Prostate gland (tissue), 2 donors: ENCODE results near the gene FAM120B. TPM values are rescaled to one million over a fixed set of nuclear protein-coding genes. Genes with fewer than 3 reads are reported as not detected.

Experiments used
- DNase-seq: peaks from one replicate; pipeline ENCODE4 v3.0.0-alpha.2; 2019; ENCODE audit warnings: low spot score
- H3K27ac ChIP-seq, 2 donors: fragments of 200-600 bp; sonication (generic); 2 replicates each; pipeline ENCODE4 v1.5.1; 2017 to 2019
- H3K27me3 ChIP-seq: fragments of 200-600 bp; sonication (generic); replicated peaks from 2 replicates; pipeline ENCODE4 v1.5.1; 2019; ENCODE audit not compliant: insufficient read depth
- H3K36me3 ChIP-seq, 2 donors: fragments of 200-600 bp; sonication (generic); 1 replicate in 1 of 2; 2 replicates in 1 of 2; pipeline versions ENCODE4 v1.5.1 to v1.8.1; 2017 to 2019
- H3K4me1 ChIP-seq: fragments of 200-600 bp; sonication (generic); replicated peaks from 2 replicates; pipeline ENCODE4 v1.5.1; 2019
- H3K4me3 ChIP-seq, 2 donors: fragments of 200-600 bp; sonication (generic); 2 replicates each; pipeline ENCODE4 v1.5.1; 2017 to 2019
- H3K9me3 ChIP-seq: fragments of 200-600 bp; sonication (generic); 2 replicates; pipeline ENCODE4 v1.5.1; 2017
- CTCF ChIP-seq, 4 experiments: fragments of 200-600 bp in 2 of 4; fragments of 450-650 bp in 2 of 4; sonication (generic) in 2 of 4; IDR thresholded peaks; 1 replicate in 3 of 4; 2 replicates in 1 of 4; pipeline ENCODE4 v1.5.1; 2016 to 2019; ENCODE audit warnings: antibody characterized with exemption in 4 of 4, mild to moderate bottlenecking in 2 of 4, moderate library complexity in 2 of 4
- POLR2A ChIP-seq: fragments of 450-650 bp; IDR thresholded peaks from one replicate; pipeline ENCODE4 v1.6.1; 2016; ENCODE audit warnings: antibody characterized with exemption, mild to moderate bottlenecking
- POLR2AphosphoS5 ChIP-seq: sonication (generic); formaldehyde crosslinking; IDR thresholded peaks from one replicate; pipeline ENCODE4 v1.6.1; 2017; ENCODE audit warnings: antibody characterized with exemption
- WGBS: methylation state at CpG from one replicate; pipeline ENCODE4 v1.1.5; 2018; 5-methylcytosine and 5-hydroxymethylcytosine counted together
- intact Hi-C: fragments of 100-400 bp; cut with DNase I; formaldehyde crosslinking; loops from one replicate; pipeline ENCODE4 v1.14.2; 2022
- total RNA-seq, 2 donors: library from RNA; depleted of rRNA; stranded (reverse); fragments of >200 nt; gene quantifications; one replicate each; pipeline ENCODE4 v1.1.0, GENCODE V29; 2016

FAM120B gene
- total RNA-seq, 2 donors from 2014 or later = 28.8 to 45.0 TPM

DNA sequence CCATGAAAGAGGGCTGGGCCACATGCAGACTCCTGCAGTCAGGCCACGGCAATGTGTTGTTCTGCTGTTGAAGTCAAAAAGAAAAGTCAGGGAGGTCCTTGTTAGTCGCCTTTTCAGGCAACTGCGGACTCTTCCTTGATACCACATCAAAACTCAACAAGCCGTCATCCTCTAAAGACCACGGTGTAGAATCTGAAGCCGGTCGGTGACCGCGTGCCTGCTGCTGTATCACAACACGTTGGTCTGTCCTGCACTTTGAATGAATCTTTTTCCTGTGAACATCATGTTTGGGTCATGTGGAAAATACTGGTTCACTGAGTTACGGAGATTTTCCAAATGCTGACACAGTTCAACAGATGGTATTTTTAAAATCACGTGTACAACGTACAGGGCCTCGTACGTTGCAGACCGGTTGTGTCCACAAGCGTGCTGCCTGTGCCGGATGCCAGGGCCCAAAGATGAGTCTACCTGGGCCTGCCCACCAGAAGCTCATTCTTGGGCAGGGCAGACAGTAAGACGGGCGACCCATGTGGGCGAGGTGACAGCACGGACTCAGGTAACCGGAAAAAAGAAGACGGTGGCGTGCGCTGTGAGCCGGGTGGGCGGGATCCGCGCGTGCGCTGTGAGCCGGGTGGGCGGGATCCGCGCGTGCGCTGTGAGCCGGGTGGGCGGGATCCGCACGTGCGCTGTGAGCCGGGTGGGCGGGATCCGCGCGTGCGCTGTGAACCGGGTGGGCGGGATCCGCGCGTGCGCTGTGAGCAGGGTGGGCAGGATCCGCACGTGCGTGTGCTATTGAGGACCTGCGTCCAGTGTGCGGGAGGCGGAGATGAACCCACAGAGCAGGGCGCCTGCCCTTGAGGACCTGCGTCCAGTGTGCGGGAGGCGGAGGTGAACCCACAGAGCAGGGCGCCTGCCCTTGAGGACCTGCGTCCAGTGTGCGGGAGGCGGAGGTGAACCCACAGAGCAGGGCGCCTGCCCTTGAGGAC is 114.5 kb downstream of the FAM120B start:
- Histone ChIP-seq H3K4me3 (no peak overlapping the region), H3K27me3 (peaks cover 2% of the 10 kb centered on the region), H3K27ac (no peak overlapping the region), H3K4me1 (no peaks in the 10 kb centered on the region), H3K36me3 (no peaks in the 10 kb centered on the region), H3K9me3 (no peaks in the 10 kb centered on the region)
- whole genome bisulfite sequencing = 91% methylated on average over 65 of the region's 70 CpGs
- DNase-seq = no peak
- intact Hi-C loops = no loop called here
- TF ChIP-seq POLR2AphosphoS5 (no peak), POLR2A (no peak), CTCF (IDR thresholded peaks at IDR 0.05) (no peak)

DNA sequence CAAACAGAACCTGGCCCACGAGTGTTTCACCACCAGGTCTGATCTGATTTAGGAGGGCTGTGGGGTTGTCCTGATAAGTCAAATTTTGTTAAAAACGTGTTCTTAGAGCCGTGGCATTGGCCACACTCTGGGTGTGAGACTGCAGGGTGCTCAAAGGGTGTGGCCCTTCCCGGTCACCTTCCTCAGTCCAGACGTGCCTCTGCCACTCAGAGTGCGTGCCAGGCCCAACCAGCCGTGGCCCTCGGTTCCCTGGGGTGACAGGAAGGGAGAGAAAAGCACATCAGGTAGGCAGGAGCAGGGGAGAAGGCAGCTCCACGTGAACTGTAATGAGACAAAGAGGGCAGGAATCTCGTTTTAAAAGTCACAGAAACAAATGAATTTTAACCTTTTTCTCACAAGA is 115.4 kb downstream of the FAM120B start:
- WGBS = 76% methylated on average over 10 of the region's 10 CpGs
- TF ChIP-seq CTCF (IDR thresholded peaks at IDR 0.05) (no peak), POLR2AphosphoS5 (no peak), POLR2A (no peak)
- Histone ChIP-seq H3K9me3 (no peaks in the 10 kb centered on the region), H3K36me3 (no peaks in the 10 kb centered on the region), H3K4me1 (no peaks in the 10 kb centered on the region), H3K27ac (no peak overlapping the region), H3K27me3 (peaks cover 2% of the 10 kb centered on the region), H3K4me3 (no peak overlapping the region)
- intact Hi-C loops = no loop called here
- DNase-seq = no peak

DNA sequence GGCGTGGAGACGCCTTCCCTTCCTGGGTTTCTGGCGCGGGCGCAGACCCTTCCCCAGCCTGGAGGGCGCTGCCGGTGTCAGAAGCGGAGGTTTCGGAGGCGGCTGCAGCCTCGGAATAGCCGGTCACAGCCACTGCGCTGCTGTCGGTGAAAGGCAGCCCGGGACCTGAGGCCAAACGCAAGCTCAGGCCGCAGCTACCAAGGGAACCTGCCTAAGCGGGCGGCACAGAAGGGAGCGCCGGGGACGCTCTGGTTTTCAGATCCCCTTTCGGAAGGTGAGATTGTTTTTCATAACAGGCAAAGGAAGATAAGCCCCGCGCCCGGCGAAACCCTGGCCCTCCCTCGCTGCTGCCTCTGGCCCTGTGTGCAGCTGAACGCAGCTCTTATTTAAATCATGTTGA is 116.5 kb downstream of the FAM120B start:
- intact Hi-C loops = no loop called here
- TF ChIP-seq POLR2A = no peak
- TF ChIP-seq POLR2AphosphoS5 = no peak
- no peak for TF ChIP-seq CTCF (IDR thresholded peaks at IDR 0.05)
- 54% methylated on average over 29 of the region's 29 CpGs for WGBS
- H3K27me3 ChIP-seq = peaks cover 2% of the 10 kb centered on the region
- no peak overlapping the region for H3K4me3 ChIP-seq
- DNase-seq = no peak
- H3K27ac ChIP-seq = no peak overlapping the region
- H3K9me3 ChIP-seq = no peaks in the 10 kb centered on the region
- H3K4me1 ChIP-seq = no peaks in the 10 kb centered on the region
- no peaks in the 10 kb centered on the region for H3K36me3 ChIP-seq

- peaks cover 2% of the 10 kb centered on the region for H3K27me3 ChIP-seq
- no peak for DNase-seq
- H3K4me1 ChIP-seq = no peaks in the 10 kb centered on the region
- no peaks in the 10 kb centered on the region for H3K9me3 ChIP-seq
- no peak overlapping the region for H3K4me3 ChIP-seq
- no peak overlapping the region for H3K27ac ChIP-seq
- intact Hi-C loops = no loop called here
- no peaks in the 10 kb centered on the region for H3K36me3 ChIP-seq
- WGBS = 86% methylated on average over 19 of the region's 19 CpGs
- TF ChIP-seq POLR2A = no peak
- TF ChIP-seq POLR2AphosphoS5 = no peak
- no peak for TF ChIP-seq CTCF (IDR thresholded peaks at IDR 0.05)
Observed at GRCh38 chr6:170423814-170424603, 117.5 kb downstream of the FAM120B start.
